SK-N-SH (cell line): ENCODE data around the gene ADAMTS13.

Source experiments
- CTCF ChIP-seq: fragments of 200-600 bp; sonication (generic); IDR thresholded peaks from 2 replicates; pipeline ENCODE4 v1.6.1; 2017; ENCODE audit warnings: antibody characterized with exemption, mild to moderate bottlenecking, moderate library complexity
- EP300 ChIP-seq, 2 experiments: IDR thresholded peaks; 2 replicates each; pipeline versions ENCODE4 v1.4.0 to v1.6.1; 2012; ENCODE audit warnings: borderline replicate concordance in 1 of 2, low read depth in 1 of 2, low read length in 1 of 2
- IRF3 ChIP-seq: fragments of 150-350 bp; IDR thresholded peaks from 2 replicates; pipeline ENCODE4 v1.6.1; 2016; ENCODE audit warnings: mild to moderate bottlenecking, low read depth, low read length
- JUND ChIP-seq: IDR thresholded peaks from 2 replicates; pipeline ENCODE4 v1.4.0; 2012
- MXI1 ChIP-seq: IDR thresholded peaks from 2 replicates; pipeline ENCODE4 v1.6.1; 2012; ENCODE audit warnings: mild to moderate bottlenecking, low read depth, low read length, improper control_type of control experiment
- PBX3 ChIP-seq: IDR thresholded peaks from 2 replicates; pipeline ENCODE4; 2012
- POLR2AphosphoS5 ChIP-seq: IDR thresholded peaks from 2 replicates; pipeline ENCODE4 v1.6.1; 2012; ENCODE audit warnings: low read depth, low read length
- REST ChIP-seq: IDR thresholded peaks from 2 replicates; pipeline ENCODE4 v1.6.1; 2012; ENCODE audit warnings: mild to moderate bottlenecking, low read depth, low read length, moderate library complexity
- RFX5 ChIP-seq: IDR thresholded peaks from 2 replicates; pipeline ENCODE4 v1.6.1; 2012; ENCODE audit warnings: mild to moderate bottlenecking, improper control_type of control experiment, low read length
- SIN3A ChIP-seq: IDR thresholded peaks from 2 replicates; pipeline ENCODE4 v1.6.1; 2012; ENCODE audit warnings: low read depth, mild to moderate bottlenecking, low read length, moderate library complexity, borderline replicate concordance
- TAF1 ChIP-seq: IDR thresholded peaks from 2 replicates; pipeline ENCODE4 v1.6.1; 2012; ENCODE audit warnings: low read depth, mild to moderate bottlenecking, low read length, moderate library complexity, borderline replicate concordance
- TCF12 ChIP-seq: IDR thresholded peaks from 2 replicates; pipeline ENCODE4 v1.4.0; 2012
- USF1 ChIP-seq: IDR thresholded peaks from 2 replicates; pipeline ENCODE4 v1.4.0; 2012; ENCODE audit warnings: low read depth, borderline replicate concordance
- ZBTB33 ChIP-seq: IDR thresholded peaks from 2 replicates; pipeline ENCODE4 v1.4.0; 2012; ENCODE audit warnings: low read depth, borderline replicate concordance

GRCh38 chr9:133463864-133464615 lies 41.9 kb downstream of the ADAMTS13 start:
- TF ChIP-seq CTCF (no peak), IRF3 (no peak), ZBTB33 (no peak), TCF12 (no peak), POLR2AphosphoS5 (no peak), SIN3A (no peak), JUND (no peak), EP300 (IDR thresholded peaks at IDR 0.05; ENCODE audit: borderline replicate concordance in 1 of 2, low read depth in 1 of 2, low read length in 1 of 2) (no peak), PBX3 (no peak), USF1 (no peak), MXI1 (no peak), TAF1 (no peak), RFX5 (no peak), REST (no peak)
